ENCODE results near the gene AXL.

The AXL gene

GRCh38 chr19:41187884-41188279 lies 31.1 kb upstream of the AXL start:
- H3K4me3 ChIP-seq (ENCODE audit: low read depth, low read length), result no peak overlapping the region
- DNase-seq (ENCODE audit: low read depth), result no peak
- TF ChIP-seq, protein P1, sequence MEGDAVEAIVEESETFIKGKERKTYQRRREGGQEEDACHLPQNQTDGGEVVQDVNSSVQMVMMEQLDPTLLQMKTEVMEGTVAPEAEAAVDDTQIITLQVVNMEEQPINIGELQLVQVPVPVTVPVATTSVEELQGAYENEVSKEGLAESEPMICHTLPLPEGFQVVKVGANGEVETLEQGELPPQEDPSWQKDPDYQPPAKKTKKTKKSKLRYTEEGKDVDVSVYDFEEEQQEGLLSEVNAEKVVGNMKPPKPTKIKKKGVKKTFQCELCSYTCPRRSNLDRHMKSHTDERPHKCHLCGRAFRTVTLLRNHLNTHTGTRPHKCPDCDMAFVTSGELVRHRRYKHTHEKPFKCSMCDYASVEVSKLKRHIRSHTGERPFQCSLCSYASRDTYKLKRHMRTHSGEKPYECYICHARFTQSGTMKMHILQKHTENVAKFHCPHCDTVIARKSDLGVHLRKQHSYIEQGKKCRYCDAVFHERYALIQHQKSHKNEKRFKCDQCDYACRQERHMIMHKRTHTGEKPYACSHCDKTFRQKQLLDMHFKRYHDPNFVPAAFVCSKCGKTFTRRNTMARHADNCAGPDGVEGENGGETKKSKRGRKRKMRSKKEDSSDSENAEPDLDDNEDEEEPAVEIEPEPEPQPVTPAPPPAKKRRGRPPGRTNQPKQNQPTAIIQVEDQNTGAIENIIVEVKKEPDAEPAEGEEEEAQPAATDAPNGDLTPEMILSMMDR (IDR thresholded peaks at IDR 0.05; ENCODE audit: low read depth, low read length, missing control alignments), result no peak

DNA sequence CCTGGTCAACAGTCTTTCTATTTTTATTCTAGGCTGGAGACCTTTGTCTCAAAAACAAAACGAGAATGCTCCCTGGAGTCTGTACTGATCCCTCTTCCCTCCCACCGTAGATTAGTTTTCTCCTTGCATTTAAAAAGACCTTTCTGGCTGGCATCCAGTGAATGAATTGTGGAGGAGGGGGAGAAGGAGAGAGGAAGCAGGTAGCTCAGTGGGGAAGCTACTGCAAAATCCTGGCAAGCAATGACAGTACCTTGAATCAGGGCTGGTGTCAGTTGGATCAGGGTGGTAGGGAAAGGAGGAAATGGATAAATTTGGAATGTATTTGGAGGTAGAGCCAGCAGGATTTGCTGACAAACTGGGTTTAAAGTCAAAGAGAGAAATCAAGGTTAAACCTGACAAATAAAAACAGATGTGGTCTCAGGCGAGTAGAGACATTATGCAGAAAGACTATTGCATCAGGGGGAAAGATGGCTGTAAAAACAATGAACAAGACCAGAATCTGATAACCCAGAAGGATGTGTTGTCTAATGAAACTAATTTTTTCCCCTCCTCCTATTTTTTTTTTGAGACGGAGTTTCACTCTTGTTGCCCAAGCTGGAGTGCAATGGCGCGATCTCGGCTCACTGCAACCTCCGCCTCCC lies 29.5 kb upstream of the AXL start:
- no peak for DNase-seq (ENCODE audit: low read depth)
- H3K4me3 ChIP-seq (ENCODE audit: low read depth, low read length), result no peak overlapping the region
- TF ChIP-seq, protein P1 (IDR thresholded peaks at IDR 0.05; ENCODE audit: low read depth, low read length, missing control alignments), result no peak

- no peak for DNase-seq (ENCODE audit: low read depth)
- TF ChIP-seq, protein P1 (IDR thresholded peaks at IDR 0.05; ENCODE audit: low read depth, low read length, missing control alignments), result no peak
- no peak within 1 kb of the TSS for H3K4me3 ChIP-seq (ENCODE audit: low read depth, low read length)
Measured at GRCh38 chr19:41192574-41193429, 26.2 kb upstream of the AXL start, which contains the start of gene CYP2S1. TSS of gene CYP2S1 (plus strand) at chr19:41193219. CDS start at chr19:41193265, 46 bp downstream.

DNA sequence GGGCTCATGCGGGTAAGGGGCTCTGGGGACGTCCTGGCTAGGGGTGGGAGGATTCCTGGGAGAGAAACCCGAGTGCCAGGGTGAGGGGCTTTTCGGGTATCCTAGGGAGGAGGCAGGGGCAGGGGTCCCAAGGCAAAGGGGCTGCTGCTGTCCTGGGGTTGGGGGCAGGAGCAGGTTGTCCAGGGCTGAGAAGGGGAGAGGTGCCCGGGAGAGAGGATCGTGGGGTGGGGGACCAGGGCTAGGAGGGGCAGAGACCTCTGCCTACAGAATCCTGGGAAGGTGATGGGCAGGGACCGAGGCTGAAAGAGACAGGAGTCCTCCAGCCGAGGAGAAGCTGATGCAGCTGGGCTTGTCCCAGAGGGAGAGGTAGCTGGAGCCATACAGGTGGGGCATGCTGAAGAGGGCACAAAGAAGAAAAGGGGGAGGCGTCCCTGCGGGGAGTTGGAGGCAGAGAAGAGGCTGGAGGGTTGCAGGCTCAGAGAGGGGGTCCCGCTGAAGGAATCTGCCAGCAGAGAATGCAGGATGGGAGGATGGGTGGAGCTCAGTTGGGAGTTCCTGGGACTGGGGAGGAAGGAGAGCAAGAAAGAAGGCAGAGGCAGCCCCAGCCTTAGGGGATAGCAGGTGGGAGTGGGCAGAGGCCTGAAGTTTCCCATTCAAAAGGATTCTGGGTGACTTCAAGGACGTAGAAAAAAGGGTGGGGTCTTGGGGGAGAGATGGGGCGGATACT lies 25.4 kb upstream of the AXL start:
- DNase-seq (ENCODE audit: low read depth), result no peak
- no peak overlapping the region for H3K4me3 ChIP-seq (ENCODE audit: low read depth, low read length)
- TF ChIP-seq, protein P1 (IDR thresholded peaks at IDR 0.05; ENCODE audit: low read depth, low read length, missing control alignments), result no peak

DNA sequence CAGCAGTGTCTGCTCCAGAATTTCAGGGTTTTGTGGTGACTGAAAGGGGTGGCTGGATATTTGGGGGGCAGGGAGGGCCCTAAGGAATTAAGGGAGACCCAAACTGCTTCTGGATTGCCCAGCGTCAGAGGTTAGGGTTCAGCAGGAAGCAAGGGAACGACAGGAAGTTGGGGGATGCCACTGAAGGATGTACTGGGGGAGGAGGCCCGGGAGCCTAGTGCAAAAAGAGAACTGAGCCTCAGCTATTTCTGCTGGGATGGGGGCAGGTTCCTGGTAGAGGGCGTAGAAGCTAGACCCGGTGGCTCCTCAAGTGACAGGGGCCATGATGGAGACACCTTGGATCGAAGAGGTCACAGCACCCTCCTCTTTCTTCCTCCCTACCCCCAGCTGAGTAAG lies 24.9 kb upstream of the AXL start:
- DNase-seq (ENCODE audit: low read depth), result no peak
- TF ChIP-seq, protein P1 (IDR thresholded peaks at IDR 0.05; ENCODE audit: low read depth, low read length, missing control alignments), result no peak
- no peak overlapping the region for H3K4me3 ChIP-seq (ENCODE audit: low read depth, low read length)

DNA sequence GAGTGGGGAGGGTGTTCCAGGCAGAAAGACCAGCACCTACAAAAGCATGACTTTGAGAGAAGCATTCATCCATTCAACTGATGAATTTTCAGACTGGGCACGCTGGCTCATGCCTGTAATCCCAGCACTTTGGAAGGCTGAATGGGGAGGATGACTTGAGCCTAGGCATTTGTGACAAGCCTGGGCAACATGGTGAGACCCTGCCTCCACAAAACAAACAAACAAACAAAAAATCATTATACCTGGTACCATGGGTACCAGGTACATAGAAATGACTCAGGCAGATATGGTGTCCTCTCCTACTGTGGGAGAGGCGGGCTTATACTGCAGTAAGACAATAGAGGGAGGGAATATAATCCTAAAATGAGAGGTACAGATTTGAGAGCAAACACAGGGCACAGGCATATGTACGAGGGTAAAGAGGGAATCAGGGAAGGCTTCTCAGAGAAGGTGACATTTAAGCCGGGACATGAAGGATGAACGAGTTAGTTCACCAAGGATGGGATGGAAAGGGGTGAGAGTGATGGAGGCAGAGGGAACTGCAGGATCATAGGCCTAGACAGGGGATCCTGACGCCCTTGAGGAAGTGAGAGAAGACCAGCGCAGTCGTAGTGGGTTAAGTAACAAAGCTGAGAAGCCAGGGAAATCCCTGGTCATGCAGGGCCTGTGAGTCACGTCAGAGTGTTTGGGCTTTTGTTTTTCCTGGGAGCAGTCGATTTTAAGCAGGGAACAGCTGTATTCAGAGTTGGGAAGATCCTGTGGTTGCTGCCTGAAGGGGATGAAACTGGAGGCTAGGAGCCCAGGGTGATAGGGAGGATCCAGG lies 23.1 kb upstream of the AXL start:
- no peak for DNase-seq (ENCODE audit: low read depth)
- no peak overlapping the region for H3K4me3 ChIP-seq (ENCODE audit: low read depth, low read length)
- TF ChIP-seq, protein P1 (IDR thresholded peaks at IDR 0.05; ENCODE audit: low read depth, low read length, missing control alignments), result no peak

Data from GM12864 (cell line).